H9 (cell line): ENCODE measurements around the gene MRTFB. TPM values are rescaled to one million over a fixed set of nuclear protein-coding genes. Genes with fewer than 3 reads are reported as not detected.

ENCODE experiments used
- DNase-seq: peaks from one replicate; pipeline ENCODE4 v3.0.0-alpha.2; 2017
- H2AFZ ChIP-seq: one replicate; pipeline ENCODE4 v1.6.1; 2013; ENCODE audit warnings: mild to moderate bottlenecking, low read length, control low read depth, moderate library complexity
- H2AK5ac ChIP-seq: 2 replicates; pipeline ENCODE4 v1.6.1; 2013; ENCODE audit warnings: low read length, control low read depth, mixed read lengths; ENCODE audit not compliant: insufficient read length
- H2BK120ac ChIP-seq: one replicate; pipeline ENCODE4 v1.6.1; 2013; ENCODE audit warnings: low read depth, mild to moderate bottlenecking, low read length, control low read depth, inconsistent platforms; ENCODE audit not compliant: poor library complexity, severe bottlenecking
- H2BK12ac ChIP-seq: 2 replicates; pipeline ENCODE4 v1.6.1; 2013; ENCODE audit warnings: low read length, control low read depth, mixed read lengths, low read depth; ENCODE audit not compliant: insufficient read length
- H2BK15ac ChIP-seq: 2 replicates; pipeline ENCODE4 v1.6.1; 2013; ENCODE audit warnings: low read depth, low read length, control low read depth
- H2BK20ac ChIP-seq: one replicate; pipeline ENCODE4 v1.6.1; 2013; ENCODE audit warnings: low read depth, mild to moderate bottlenecking, low read length, control low read depth, inconsistent platforms; ENCODE audit not compliant: poor library complexity, severe bottlenecking
- H2BK5ac ChIP-seq: 2 replicates; pipeline ENCODE4 v1.6.1; 2013; ENCODE audit warnings: low read length, control low read depth, mixed read lengths; ENCODE audit not compliant: insufficient read length
- H3K14ac ChIP-seq: 2 replicates; pipeline ENCODE4 v1.6.1; 2013; ENCODE audit warnings: low read length, control low read depth; ENCODE audit not compliant: insufficient read depth
- H3K18ac ChIP-seq: 2 replicates; pipeline ENCODE4 v1.6.1; 2013; ENCODE audit warnings: low read depth, mild to moderate bottlenecking, mixed read lengths, low read length, control low read depth; ENCODE audit not compliant: insufficient read length
- H3K23ac ChIP-seq: 2 replicates; pipeline ENCODE4 v1.6.1; 2013; ENCODE audit warnings: low read length, control low read depth, mixed read lengths, low read depth; ENCODE audit not compliant: insufficient read length
- H3K23me2 ChIP-seq: 2 replicates; pipeline ENCODE4 v1.6.1; 2013; ENCODE audit warnings: low read depth, mild to moderate bottlenecking, mixed read lengths, low read length, control low read depth; ENCODE audit not compliant: insufficient read length, poor library complexity, severe bottlenecking
- H3K27ac ChIP-seq: 2 replicates; pipeline ENCODE4 v1.5.1; 2013; ENCODE audit warnings: low read length, control low read depth, mixed read lengths, low read depth; ENCODE audit not compliant: insufficient read length
- H3K27me3 ChIP-seq: 2 replicates; pipeline ENCODE4 v1.6.1; 2013; ENCODE audit warnings: low read length, control low read depth, inconsistent platforms; ENCODE audit not compliant: insufficient read depth
- H3K4ac ChIP-seq: 2 replicates; pipeline ENCODE4 v1.6.1; 2013; ENCODE audit warnings: low read depth, mild to moderate bottlenecking, control low read depth, inconsistent platforms, low read length, moderate library complexity
- H3K4me1 ChIP-seq: 2 replicates; pipeline ENCODE4 v1.6.1; 2013; ENCODE audit warnings: low read length, control low read depth, inconsistent platforms; ENCODE audit not compliant: insufficient read depth
- H3K4me2 ChIP-seq: 2 replicates; pipeline ENCODE4 v1.6.1; 2013; ENCODE audit warnings: low read length, control low read depth, mixed read lengths; ENCODE audit not compliant: insufficient read length, insufficient read depth
- H3K56ac ChIP-seq: 2 replicates; pipeline ENCODE4 v1.6.1; 2013; ENCODE audit warnings: low read depth, mild to moderate bottlenecking, mixed read lengths, low read length, control low read depth; ENCODE audit not compliant: insufficient read length
- H3K79me1 ChIP-seq: 2 replicates; pipeline ENCODE4 v1.6.1; 2013; ENCODE audit warnings: low read depth, mild to moderate bottlenecking, moderate library complexity, low read length, control low read depth, inconsistent platforms; ENCODE audit not compliant: insufficient read depth, poor library complexity, severe bottlenecking
- H3K79me2 ChIP-seq: 2 replicates; pipeline ENCODE4 v1.6.1; 2013; ENCODE audit warnings: low read length, control low read depth, inconsistent platforms; ENCODE audit not compliant: insufficient read depth
- H3K9ac ChIP-seq: 2 replicates; pipeline ENCODE4 v1.6.1; 2013; ENCODE audit warnings: low read length, control low read depth, mixed read lengths; ENCODE audit not compliant: insufficient read length; ENCODE audit errors: extremely low read depth
- H3K9me3 ChIP-seq: one replicate; pipeline ENCODE4 v1.6.1; 2013; ENCODE audit warnings: low read depth, low read length, inconsistent platforms; ENCODE audit not compliant: control insufficient read depth
- H3T11ph ChIP-seq: one replicate; pipeline ENCODE4 v1.6.1; 2013; ENCODE audit warnings: mild to moderate bottlenecking, low read length, control low read depth, inconsistent platforms
- H4K20me1 ChIP-seq: one replicate; pipeline ENCODE4 v1.6.1; 2013; ENCODE audit not compliant: control insufficient read depth, insufficient read length, insufficient read depth
- H4K5ac ChIP-seq: 2 replicates; pipeline ENCODE4 v1.6.1; 2013; ENCODE audit warnings: low read depth, mild to moderate bottlenecking, mixed read lengths, low read length, control low read depth; ENCODE audit not compliant: insufficient read length
- H4K8ac ChIP-seq: replicated peaks from 2 replicates; pipeline ENCODE4 v1.6.1; 2013; ENCODE audit warnings: low read length, control low read depth, mixed read lengths, low read depth; ENCODE audit not compliant: insufficient read length
- H4K91ac ChIP-seq: 2 replicates; pipeline ENCODE4 v1.6.1; 2013; ENCODE audit warnings: low read depth, mild to moderate bottlenecking, moderate library complexity, mixed read lengths, low read length, control low read depth; ENCODE audit not compliant: insufficient read length
- H3K27ac Mint-ChIP-seq, 3 experiments: 2 replicates in 2 of 3; 3 replicates in 1 of 3; pipeline ENCODE4 v1.8.0; 2020 to 2021; ENCODE audit warnings: mixed read lengths in 3 of 3, mild to moderate bottlenecking in 1 of 3, moderate library complexity in 1 of 3
- H3K27me3 Mint-ChIP-seq: 2 replicates; pipeline ENCODE4 v1.8.0; 2021; ENCODE audit warnings: low read depth, mild to moderate bottlenecking, moderate library complexity, mixed read lengths
- H3K36me3 Mint-ChIP-seq, 3 experiments: 2 replicates in 2 of 3; 3 replicates in 1 of 3; pipeline ENCODE4 v1.8.0; 2020 to 2021; ENCODE audit warnings: low read depth in 3 of 3, mixed read lengths in 3 of 3; ENCODE audit not compliant: insufficient read depth in 1 of 3
- H3K4me1 Mint-ChIP-seq, 2 experiments: 2 replicates each; pipeline ENCODE4 v1.8.0; 2020; ENCODE audit warnings: mixed read lengths in 2 of 2
- H3K4me3 Mint-ChIP-seq, 2 experiments: 2 replicates in 1 of 2; 3 replicates in 1 of 2; pipeline ENCODE4 v1.8.0; 2020 to 2021; ENCODE audit warnings: mild to moderate bottlenecking in 2 of 2, mixed read lengths in 2 of 2, moderate library complexity in 1 of 2
- H3K9me3 Mint-ChIP-seq, 2 experiments: 2 replicates in 1 of 2; 3 replicates in 1 of 2; pipeline ENCODE4 v1.8.0; 2020; ENCODE audit warnings: mild to moderate bottlenecking in 2 of 2, mixed read lengths in 2 of 2, moderate library complexity in 1 of 2
- WGBS: extraction: QIAGEN DNeasy Blood & Tissue Kit; methylation state at CpG from one replicate; pipeline ENCODE4 v1.1.7; 2013; ENCODE audit warnings: missing lambda C conversion rate, low lambda C conversion rate, mixed read lengths; ENCODE audit not compliant: insufficient read length; ENCODE audit errors: extremely low coverage; 5-methylcytosine and 5-hydroxymethylcytosine counted together
- total RNA-seq: library from RNA; stranded (reverse); gene quantifications from 2 replicates; pipeline ENCODE4 v1.2.1, GENCODE V29; 2021
- TF ChIP-seq, protein P1 (sequence below): fragments of 200-600 bp; sonication (generic); conservative IDR thresholded peaks from 3 replicates; pipeline ENCODE4 v1.8.0; 2021; ENCODE audit warnings: antibody characterized with exemption, mild to moderate bottlenecking

The MRTFB gene
- total RNA-seq, 1 experiment from 2014 or later: 29.9 TPM

DNA sequence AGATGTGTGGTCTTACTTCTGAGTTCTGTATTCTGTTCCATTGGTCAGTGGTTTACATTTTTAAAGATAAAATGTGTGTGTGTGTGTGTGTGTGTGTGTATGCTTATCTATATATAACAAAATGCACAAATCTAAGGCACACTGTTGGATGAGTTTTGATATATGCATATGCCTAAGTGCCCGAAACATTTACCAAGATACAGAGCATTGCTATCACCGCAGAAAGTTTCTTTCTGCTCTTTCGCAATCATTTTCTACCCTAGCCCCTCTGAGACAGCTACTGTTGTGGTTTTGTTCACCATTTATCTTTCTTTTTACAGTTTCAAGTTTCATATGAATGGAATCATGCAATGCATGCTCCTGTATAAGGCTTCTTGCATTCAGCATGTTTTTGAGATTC, 97.0 kb downstream of the MRTFB start:
- H4K20me1 ChIP-seq: no peaks in the 10 kb centered on the region
- Mint-ChIP-seq H3K27ac (no peak overlapping the region), H3K9me3 (peaks cover 6% of the 10 kb centered on the region in 2 experiments; a peak in 3 of 5 replicates), H3K36me3 (peaks cover 0 to 19% (median 9%) of the 10 kb centered on the region in 3 experiments; a peak in 6 of 7 replicates), H3K4me1 (no peaks in the 10 kb centered on the region), H3K4me3 (no peak overlapping the region), H3K27me3 (no peaks in the 10 kb centered on the region)
- H2BK12ac ChIP-seq: no peak overlapping the region
- no peak overlapping the region for H2AFZ ChIP-seq
- no peak overlapping the region for H3K14ac ChIP-seq
- DNase-seq: no peak
- H3K23me2 ChIP-seq: no peaks in the 10 kb centered on the region
- no peaks in the 10 kb centered on the region for H3K79me1 ChIP-seq
- no peak overlapping the region for H2AK5ac ChIP-seq
- H3K4me2 ChIP-seq: no peak overlapping the region
- H2BK20ac ChIP-seq: no peak overlapping the region
- no peaks in the 10 kb centered on the region for H3K9me3 ChIP-seq
- no peak overlapping the region for H2BK120ac ChIP-seq
- no peak overlapping the region for H4K8ac ChIP-seq
- no peaks in the 10 kb centered on the region for H3K4me1 ChIP-seq
- H3K79me2 ChIP-seq: no peaks in the 10 kb centered on the region; the same call in 1 of the 2 replicates
- H2BK5ac ChIP-seq: no peak overlapping the region
- no peak overlapping the region for H4K5ac ChIP-seq
- no peak overlapping the region for H4K91ac ChIP-seq
- WGBS: no CpG with 5 or more reads among the region's 3 CpGs
- no peak overlapping the region for H3K4ac ChIP-seq
- H3K56ac ChIP-seq: no peak overlapping the region
- no peak overlapping the region for H3T11ph ChIP-seq
- H3K18ac ChIP-seq: no peak overlapping the region
- no peaks in the 10 kb centered on the region for H3K27me3 ChIP-seq
- H3K9ac ChIP-seq: no peak overlapping the region
- H3K23ac ChIP-seq: no peak overlapping the region
- TF ChIP-seq, protein P1, sequence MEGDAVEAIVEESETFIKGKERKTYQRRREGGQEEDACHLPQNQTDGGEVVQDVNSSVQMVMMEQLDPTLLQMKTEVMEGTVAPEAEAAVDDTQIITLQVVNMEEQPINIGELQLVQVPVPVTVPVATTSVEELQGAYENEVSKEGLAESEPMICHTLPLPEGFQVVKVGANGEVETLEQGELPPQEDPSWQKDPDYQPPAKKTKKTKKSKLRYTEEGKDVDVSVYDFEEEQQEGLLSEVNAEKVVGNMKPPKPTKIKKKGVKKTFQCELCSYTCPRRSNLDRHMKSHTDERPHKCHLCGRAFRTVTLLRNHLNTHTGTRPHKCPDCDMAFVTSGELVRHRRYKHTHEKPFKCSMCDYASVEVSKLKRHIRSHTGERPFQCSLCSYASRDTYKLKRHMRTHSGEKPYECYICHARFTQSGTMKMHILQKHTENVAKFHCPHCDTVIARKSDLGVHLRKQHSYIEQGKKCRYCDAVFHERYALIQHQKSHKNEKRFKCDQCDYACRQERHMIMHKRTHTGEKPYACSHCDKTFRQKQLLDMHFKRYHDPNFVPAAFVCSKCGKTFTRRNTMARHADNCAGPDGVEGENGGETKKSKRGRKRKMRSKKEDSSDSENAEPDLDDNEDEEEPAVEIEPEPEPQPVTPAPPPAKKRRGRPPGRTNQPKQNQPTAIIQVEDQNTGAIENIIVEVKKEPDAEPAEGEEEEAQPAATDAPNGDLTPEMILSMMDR: no peak
- H3K27ac ChIP-seq: no peak overlapping the region
- no peak overlapping the region for H2BK15ac ChIP-seq
